HEK293 (cell line): ENCODE measurements around the gene FUOM.

Source experiments
- CTCF ChIA-PET: fragments of 350-600 bp; formaldehyde crosslinking; extraction: SDS; loops from one replicate; lab custom pipeline; 2021; ENCODE audit warnings: antibody characterized with exemption; lab: Yijun Ruan, JAX
- POLR2A ChIA-PET: fragments of 300-600 bp; formaldehyde crosslinking; extraction: SDS; loops from one replicate; lab custom pipeline; 2020; ENCODE audit warnings: antibody characterized with exemption, inconsistent platforms; lab: Yijun Ruan, JAX
- H3K27ac ChIP-seq: fragments of 200-500 bp; sonication (Bioruptor generic); 2 replicates; pipeline ENCODE4 v1.5.1; 2014; ENCODE audit warnings: low read depth, low read length, control low read depth, inconsistent platforms; ENCODE audit errors: extremely low read depth
- H3K36me3 ChIP-seq, 2 experiments: fragments of 200-500 bp in 1 of 2; sonication (Bioruptor generic) in 1 of 2; 1 replicate in 1 of 2; 2 replicates in 1 of 2; pipeline ENCODE4 v1.5.1; 2014 to 2017; ENCODE audit warnings: inconsistent platforms in 2 of 2, low read length in 2 of 2; ENCODE audit not compliant: control insufficient read depth in 2 of 2, insufficient read depth in 1 of 2
- H3K4me1 ChIP-seq: fragments of 200-500 bp; sonication (Bioruptor generic); 2 replicates; pipeline ENCODE4 v1.5.1; 2014; ENCODE audit warnings: mild to moderate bottlenecking, low read length, inconsistent platforms; ENCODE audit not compliant: control insufficient read depth, insufficient read depth
- H3K4me3 ChIP-seq: 2 replicates; pipeline ENCODE4 v1.5.1; 2011; ENCODE audit warnings: low read depth, mild to moderate bottlenecking, control low read depth, low read length, moderate library complexity
- H3K9me3 ChIP-seq: fragments of 200-500 bp; sonication (Bioruptor generic); 2 replicates; pipeline ENCODE4 v1.5.1; 2014; ENCODE audit warnings: low read depth, low read length, inconsistent platforms; ENCODE audit not compliant: control insufficient read depth, insufficient read depth
- GLI4 ChIP-seq: fragments of 450-650 bp; formaldehyde crosslinking; IDR thresholded peaks from 2 replicates; pipeline ENCODE4 v1.5.1; 2016; ENCODE audit warnings: missing biosample characterization, missing genetic modification characterization
- GLIS1 ChIP-seq: fragments of 450-650 bp; formaldehyde crosslinking; IDR thresholded peaks from 2 replicates; pipeline ENCODE4 v1.5.1; 2016; ENCODE audit warnings: missing biosample characterization, missing genetic modification characterization
- HOXA7 ChIP-seq: sonication (generic); formaldehyde crosslinking; IDR thresholded peaks from 2 replicates; pipeline ENCODE4 v1.8.1; 2022; ENCODE audit warnings: missing genetic modification reagents, borderline replicate concordance
- HOXD13 ChIP-seq: sonication (generic); formaldehyde crosslinking; IDR thresholded peaks from 2 replicates; pipeline ENCODE4 v1.8.0; 2022; ENCODE audit warnings: missing genetic modification reagents, borderline replicate concordance
- PRDM10 ChIP-seq: fragments of 450-650 bp; formaldehyde crosslinking; IDR thresholded peaks from 2 replicates; pipeline ENCODE4 v1.5.1; 2016; ENCODE audit warnings: missing biosample characterization, missing genetic modification characterization
- SP7 ChIP-seq: fragments of 450-650 bp; formaldehyde crosslinking; IDR thresholded peaks from 2 replicates; pipeline ENCODE4 v1.5.1; 2016; ENCODE audit warnings: missing biosample characterization, missing genetic modification characterization
- ZFP41 ChIP-seq: fragments of 450-650 bp; formaldehyde crosslinking; IDR thresholded peaks from 2 replicates; pipeline ENCODE4 v1.5.1; 2016; ENCODE audit warnings: missing biosample characterization, missing genetic modification characterization, borderline replicate concordance
- ZNF155 ChIP-seq: fragments of 450-650 bp; formaldehyde crosslinking; IDR thresholded peaks from 2 replicates; pipeline ENCODE4 v1.5.1; 2016; ENCODE audit warnings: missing biosample characterization, missing genetic modification characterization
- ZNF18 ChIP-seq: fragments of 450-650 bp; formaldehyde crosslinking; IDR thresholded peaks from 2 replicates; pipeline ENCODE4 v1.5.1; 2016; ENCODE audit warnings: missing biosample characterization, missing genetic modification characterization
- ZNF274 ChIP-seq, 2 experiments: fragments of 200-500 bp in 1 of 2; fragments of 450-650 bp in 1 of 2; sonication (Bioruptor generic) in 1 of 2; formaldehyde crosslinking in 1 of 2; IDR thresholded peaks; 2 replicates each; pipeline versions ENCODE4 v1.5.1 to v1.6.1; 2014 to 2016; ENCODE audit warnings: borderline replicate concordance in 1 of 2, inconsistent platforms in 1 of 2, low read length in 1 of 2, missing biosample characterization in 1 of 2, missing genetic modification characterization in 1 of 2
- ZNF514 ChIP-seq: fragments of 450-650 bp; formaldehyde crosslinking; IDR thresholded peaks from 2 replicates; pipeline ENCODE4 v1.5.1; 2016; ENCODE audit warnings: missing biosample characterization, missing genetic modification characterization
- ZNF529 ChIP-seq: fragments of 450-650 bp; formaldehyde crosslinking; IDR thresholded peaks from 2 replicates; pipeline ENCODE4 v1.5.1; 2017; ENCODE audit warnings: missing genetic modification characterization, missing biosample characterization; ENCODE audit not compliant: insufficient replicate concordance
- ZNF621 ChIP-seq: fragments of 450-650 bp; formaldehyde crosslinking; IDR thresholded peaks from 2 replicates; pipeline ENCODE4 v1.5.1; 2017; ENCODE audit warnings: missing biosample characterization, missing genetic modification characterization
- ZNF776 ChIP-seq: fragments of 450-650 bp; formaldehyde crosslinking; IDR thresholded peaks from 2 replicates; pipeline ENCODE4 v1.5.0; 2017; ENCODE audit warnings: missing biosample characterization, missing genetic modification characterization, borderline replicate concordance
- ZXDB ChIP-seq: fragments of 450-650 bp; formaldehyde crosslinking; IDR thresholded peaks from 2 replicates; pipeline ENCODE4 v1.5.1; 2016; ENCODE audit warnings: missing biosample characterization, missing genetic modification characterization
- TF ChIP-seq, protein P1 (sequence below): fragments of 450-650 bp; formaldehyde crosslinking; IDR thresholded peaks from 2 replicates; pipeline ENCODE4 v1.5.1; 2016; ENCODE audit warnings: missing biosample characterization, missing genetic modification characterization, borderline replicate concordance
- TF ChIP-seq, protein P2 (sequence below): fragments of 450-650 bp; formaldehyde crosslinking; IDR thresholded peaks from 2 replicates; pipeline ENCODE4 v1.5.1; 2016; ENCODE audit warnings: missing biosample characterization, missing genetic modification characterization

FUOM gene

GRCh38 chr10:133332936-133333699 lies 24.7 kb downstream of the FUOM start:
- no peaks in the 10 kb centered on the region for H3K9me3 ChIP-seq
- no peak for TF ChIP-seq ZNF514 (tag by site-specific recombination)
- no peak for TF ChIP-seq ZXDB (tag by site-specific recombination)
- TF ChIP-seq ZNF155 (tag by site-specific recombination) = no peak
- TF ChIP-seq ZNF776 (tag by site-specific recombination) = no peak
- no peak for TF ChIP-seq GLI4
- no peak for TF ChIP-seq ZNF621 (tag by site-specific recombination)
- TF ChIP-seq, protein P1, sequence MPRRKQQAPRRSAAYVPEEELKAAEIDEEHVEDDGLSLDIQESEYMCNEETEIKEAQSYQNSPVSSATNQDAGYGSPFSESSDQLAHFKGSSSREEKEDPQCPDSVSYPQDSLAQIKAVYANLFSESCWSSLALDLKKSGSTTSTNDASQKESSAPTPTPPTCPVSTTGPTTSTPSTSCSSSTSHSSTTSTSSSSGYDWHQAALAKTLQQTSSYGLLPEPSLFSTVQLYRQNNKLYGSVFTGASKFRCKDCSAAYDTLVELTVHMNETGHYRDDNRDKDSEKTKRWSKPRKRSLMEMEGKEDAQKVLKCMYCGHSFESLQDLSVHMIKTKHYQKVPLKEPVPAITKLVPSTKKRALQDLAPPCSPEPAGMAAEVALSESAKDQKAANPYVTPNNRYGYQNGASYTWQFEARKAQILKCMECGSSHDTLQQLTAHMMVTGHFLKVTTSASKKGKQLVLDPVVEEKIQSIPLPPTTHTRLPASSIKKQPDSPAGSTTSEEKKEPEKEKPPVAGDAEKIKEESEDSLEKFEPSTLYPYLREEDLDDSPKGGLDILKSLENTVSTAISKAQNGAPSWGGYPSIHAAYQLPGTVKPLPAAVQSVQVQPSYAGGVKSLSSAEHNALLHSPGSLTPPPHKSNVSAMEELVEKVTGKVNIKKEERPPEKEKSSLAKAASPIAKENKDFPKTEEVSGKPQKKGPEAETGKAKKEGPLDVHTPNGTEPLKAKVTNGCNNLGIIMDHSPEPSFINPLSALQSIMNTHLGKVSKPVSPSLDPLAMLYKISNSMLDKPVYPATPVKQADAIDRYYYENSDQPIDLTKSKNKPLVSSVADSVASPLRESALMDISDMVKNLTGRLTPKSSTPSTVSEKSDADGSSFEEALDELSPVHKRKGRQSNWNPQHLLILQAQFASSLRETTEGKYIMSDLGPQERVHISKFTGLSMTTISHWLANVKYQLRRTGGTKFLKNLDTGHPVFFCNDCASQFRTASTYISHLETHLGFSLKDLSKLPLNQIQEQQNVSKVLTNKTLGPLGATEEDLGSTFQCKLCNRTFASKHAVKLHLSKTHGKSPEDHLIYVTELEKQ (tag by site-specific recombination) = no peak
- no peak for TF ChIP-seq HOXA7 (CRISPR knock-in tag)
- TF ChIP-seq, protein P2, sequence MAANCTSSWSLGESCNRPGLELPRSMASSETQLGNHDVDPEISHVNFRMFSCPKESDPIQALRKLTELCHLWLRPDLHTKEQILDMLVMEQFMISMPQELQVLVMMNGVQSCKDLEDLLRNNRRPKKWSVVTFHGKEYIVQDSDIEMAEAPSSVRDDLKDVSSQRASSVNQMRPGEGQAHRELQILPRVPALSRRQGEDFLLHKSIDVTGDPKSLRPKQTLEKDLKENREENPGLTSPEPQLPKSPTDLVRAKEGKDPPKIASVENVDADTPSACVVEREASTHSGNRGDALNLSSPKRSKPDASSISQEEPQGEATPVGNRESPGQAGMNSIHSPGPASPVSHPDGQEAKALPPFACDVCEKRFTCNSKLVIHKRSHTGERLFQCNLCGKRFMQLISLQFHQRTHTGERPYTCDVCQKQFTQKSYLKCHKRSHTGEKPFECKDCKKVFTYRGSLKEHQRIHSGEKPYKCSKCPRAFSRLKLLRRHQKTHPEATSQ = no peak
- TF ChIP-seq ZNF529 = no peak
- no peak for TF ChIP-seq ZNF274 (IDR thresholded peaks at IDR 0.05; ENCODE audit: low read length)
- no peak for TF ChIP-seq ZNF274 (tag by site-specific recombination; IDR thresholded peaks at IDR 0.05; ENCODE audit: borderline replicate concordance)
- TF ChIP-seq SP7 (tag by site-specific recombination) = no peak
- no peak for TF ChIP-seq ZNF18
- TF ChIP-seq HOXD13 (CRISPR knock-in tag) = no peak
- TF ChIP-seq PRDM10 (tag by site-specific recombination) = no peak
- TF ChIP-seq ZFP41 (tag by site-specific recombination) = no peak
- no peak for TF ChIP-seq GLIS1
- H3K36me3 ChIP-seq = no peaks in the 10 kb centered on the region
- H3K4me1 ChIP-seq = peaks cover 5% of the 10 kb centered on the region; the same call in 1 of the 2 replicates
- H3K27ac ChIP-seq = no peak overlapping the region
- POLR2A ChIA-PET = no interaction called here
- CTCF ChIA-PET = no interaction called here
- no peak overlapping the region for H3K4me3 ChIP-seq
